GM18951 (cell line): ENCODE results near the gene WDR38.
A peak's percentile ranks its signal among the peaks of the same experiment; 100 is the strongest.

ENCODE experiments used
- POLR2A ChIP-seq: IDR thresholded peaks from 4 replicates; pipeline ENCODE4 v1.6.1; 2011; ENCODE audit warnings: mild to moderate bottlenecking; ENCODE audit not compliant: insufficient read length, insufficient read depth; ENCODE audit errors: extremely low read depth
- in situ Hi-C: fragments of 300-500 bp; cut with MboI; formaldehyde crosslinking; loops from one replicate; pipeline ENCODE4 v1.12.0; 2022; ENCODE audit warnings: low sequenced_read_pairs, mixed read lengths, inconsistent platforms; ENCODE audit not compliant: unreplicated experiment

The WDR38 gene

DNA sequence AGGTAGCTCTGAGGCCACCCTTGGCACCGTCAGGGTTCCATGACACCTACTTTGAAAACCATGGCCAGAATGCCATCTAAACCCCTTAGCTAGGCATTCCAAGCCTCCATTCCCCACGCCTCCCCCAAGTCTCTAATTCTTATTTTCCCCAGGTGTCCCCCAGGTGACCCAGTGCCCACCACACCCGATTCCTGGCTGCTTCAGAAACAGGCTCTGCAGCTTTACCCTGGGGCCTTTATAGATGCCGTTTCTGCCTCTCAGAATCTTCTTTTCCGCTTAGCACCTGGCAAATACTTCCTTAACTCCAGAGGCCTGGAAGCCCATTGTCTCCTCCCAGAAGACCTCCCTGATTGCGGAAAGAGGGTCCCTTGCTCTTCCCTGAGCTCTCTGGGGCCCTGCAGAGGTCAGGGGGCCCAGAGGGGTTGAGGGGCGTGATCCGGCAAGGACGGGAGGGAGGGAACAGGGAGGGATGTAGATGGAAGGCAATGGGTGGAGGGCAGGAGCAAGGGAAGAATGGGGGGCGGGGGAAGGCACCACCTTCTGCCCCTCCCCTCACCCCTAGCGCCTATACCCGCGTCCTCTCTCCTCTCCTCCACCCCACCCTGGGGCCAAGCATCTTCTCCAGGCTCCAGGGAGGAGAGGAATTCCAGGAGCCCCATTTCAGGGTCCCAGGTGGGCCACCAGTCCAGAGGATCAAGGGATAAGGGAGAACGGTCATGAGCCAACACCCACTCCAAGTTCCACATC, 12.0 kb upstream of the WDR38 start:
- no peak for TF ChIP-seq POLR2A
- in situ Hi-C loops = loop anchor here (10.0 kb wide), 1 partner anchor 46 kb away; no protein-coding TSS in a partner anchor

DNA sequence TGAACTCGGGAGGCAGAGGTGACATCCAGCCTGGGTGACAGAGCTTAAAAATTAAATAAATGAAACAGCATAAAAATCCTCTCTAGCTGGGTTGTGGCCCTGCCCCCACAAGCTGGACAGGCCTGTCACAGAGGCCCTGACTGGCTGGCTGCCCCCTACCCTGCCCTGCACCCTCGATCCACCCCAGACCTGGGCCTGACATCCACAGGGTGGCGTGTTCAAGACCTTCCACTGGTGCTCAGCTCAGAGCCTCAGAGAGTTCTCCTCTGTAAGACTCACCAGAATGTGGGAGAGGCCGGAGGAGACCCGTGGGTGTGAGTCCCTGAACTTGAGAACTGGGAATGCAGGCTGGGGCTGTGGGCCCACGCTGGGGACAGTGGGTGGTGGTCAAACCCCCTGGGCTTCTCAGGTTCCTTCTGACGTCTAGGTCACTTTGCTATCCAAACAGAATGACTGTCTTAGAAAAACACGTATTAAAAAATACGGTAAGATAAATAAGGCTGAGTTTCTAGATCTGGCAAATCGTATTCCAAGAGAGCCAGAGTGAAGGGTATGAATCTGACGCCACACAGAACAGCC, 9.7 kb upstream of the WDR38 start:
- TF ChIP-seq POLR2A = no peak
- in situ Hi-C loops = loop anchor here (10.0 kb wide), 1 partner anchor 49 kb away; no protein-coding TSS in a partner anchor

DNA sequence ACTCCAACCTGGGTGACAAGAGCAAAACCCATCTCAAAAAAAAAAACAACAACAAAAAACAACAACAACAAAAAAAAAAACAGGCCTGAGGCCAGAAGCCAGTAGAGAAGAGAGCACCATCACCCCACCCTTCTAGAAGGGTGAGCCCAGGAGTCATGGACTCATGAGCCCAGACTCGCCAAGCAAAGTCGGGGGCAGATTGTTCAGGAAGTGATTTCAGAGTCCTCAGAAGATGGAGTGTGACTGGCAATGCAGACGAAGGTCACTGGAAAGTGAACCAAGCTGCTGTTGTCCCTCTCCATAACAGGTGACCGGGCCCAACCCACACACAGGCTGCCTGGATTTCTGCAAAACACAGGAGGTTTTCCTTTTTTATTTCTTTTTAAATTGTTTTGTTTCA, 9.0 kb upstream of the WDR38 start:
- in situ Hi-C loops = loop anchor here (10.0 kb wide), 1 partner anchor 49 kb away; no protein-coding TSS in a partner anchor
- TF ChIP-seq POLR2A = no peak

GRCh38 chr9:124846467-124846866, 6.8 kb upstream of the WDR38 start:
- in situ Hi-C loops = loop anchor here (10.0 kb wide), 1 partner anchor 52 kb away; no protein-coding TSS in a partner anchor

DNA sequence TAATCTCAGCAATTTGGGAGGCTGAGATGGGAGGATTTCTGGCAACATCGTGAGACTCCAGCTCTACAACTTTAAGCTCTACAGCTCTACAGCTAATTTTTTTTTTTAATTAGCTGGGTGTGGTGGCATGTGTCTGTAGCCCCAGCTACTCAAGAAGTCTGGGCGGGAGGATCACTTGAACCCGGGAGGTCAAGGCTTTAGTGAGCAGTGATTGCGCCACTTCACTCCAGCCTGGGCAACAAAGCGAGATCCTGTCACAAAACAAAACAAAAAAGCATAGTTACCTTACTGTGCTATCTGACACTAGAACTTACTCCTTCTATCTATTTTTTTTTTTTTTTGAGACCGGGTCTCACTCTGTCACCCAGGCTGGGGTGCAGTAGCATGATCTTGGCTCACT, 6.3 kb upstream of the WDR38 start:
- in situ Hi-C loops = loop anchor here (10.0 kb wide), 1 partner anchor 52 kb away; no protein-coding TSS in a partner anchor
- TF ChIP-seq POLR2A = no peak

GRCh38 chr9:124849801-124850200, 3.5 kb upstream of the WDR38 start:
- TF ChIP-seq POLR2A = no peak
- in situ Hi-C loops = loop anchor here (10.0 kb wide), 1 partner anchor 55 kb away; no protein-coding TSS in a partner anchor

GRCh38 chr9:124852121-124852828, 985 bp upstream of the WDR38 start:
- in situ Hi-C loops = no loop called here
- no peak for TF ChIP-seq POLR2A

DNA sequence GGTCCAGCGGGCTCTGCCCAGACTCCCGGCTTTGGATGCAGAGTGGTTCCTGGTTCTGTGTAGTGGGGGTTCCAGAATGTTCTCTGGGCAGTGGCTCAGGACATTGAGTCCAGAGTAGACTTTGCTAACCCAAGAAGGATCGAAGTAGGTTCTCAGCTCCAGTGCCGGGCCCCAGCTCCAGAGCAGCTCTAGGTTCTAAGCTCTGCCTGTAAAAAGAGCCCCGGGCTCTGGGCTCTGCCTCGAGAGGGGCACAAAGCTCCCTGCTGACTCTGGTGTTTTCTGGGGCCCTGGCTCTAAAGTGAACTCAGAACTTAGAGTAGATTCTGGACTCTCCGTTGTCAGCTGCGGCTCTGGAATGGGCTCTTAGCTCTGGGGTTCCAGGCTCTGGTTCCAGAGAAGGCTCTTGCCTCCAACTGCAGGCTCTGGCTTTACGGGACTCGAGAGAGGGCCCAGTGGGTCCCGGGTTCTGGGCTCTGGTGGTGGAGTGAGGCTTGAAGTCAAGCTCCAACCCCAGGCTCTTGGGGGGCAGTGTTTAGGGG, 414 bp downstream of the WDR38 start:
- no peak for TF ChIP-seq POLR2A
- in situ Hi-C loops = no loop called here

DNA sequence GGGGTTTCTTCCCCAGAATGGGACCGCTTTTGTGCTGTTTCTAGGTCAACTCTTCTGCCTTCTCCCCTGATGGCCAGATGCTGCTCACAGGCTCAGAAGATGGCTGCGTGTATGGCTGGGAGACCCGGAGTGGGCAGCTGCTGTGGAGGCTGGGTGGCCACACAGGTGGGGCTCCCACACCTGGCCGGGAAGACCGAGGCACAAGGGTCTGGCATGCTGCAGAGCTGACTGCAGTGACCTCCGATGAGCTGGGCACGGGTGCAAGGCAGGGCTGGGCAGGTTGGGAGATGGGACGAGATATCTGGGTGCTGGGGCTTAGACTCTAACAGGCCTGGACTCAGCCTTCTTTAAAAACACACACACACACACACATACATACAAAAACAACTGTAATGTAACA, 901 bp downstream of the WDR38 start:
- TF ChIP-seq POLR2A = no peak
- in situ Hi-C loops = no loop called here

DNA sequence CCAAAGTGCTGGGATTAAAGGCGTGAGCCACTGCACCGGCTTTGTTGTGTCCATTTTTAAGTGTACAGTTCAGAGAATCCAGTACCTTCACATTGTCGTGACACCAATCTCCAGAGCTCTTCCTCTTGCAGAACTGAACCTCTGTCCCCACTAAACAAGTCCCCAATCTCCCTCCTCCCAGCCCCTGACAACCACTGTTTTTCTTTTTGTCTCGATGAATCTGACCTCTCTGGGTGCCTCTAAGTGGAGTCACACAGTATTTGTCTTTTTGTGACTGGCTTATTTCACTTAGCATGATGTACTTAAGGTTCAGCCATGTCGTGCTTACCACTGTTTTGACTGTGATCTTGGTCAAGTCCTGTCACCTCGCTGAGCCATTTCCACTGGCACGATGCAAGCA, 1.6 kb downstream of the WDR38 start:
- no peak for TF ChIP-seq POLR2A
- in situ Hi-C loops = loop anchor here (5.0 kb wide), 1 partner anchor 83 kb away; the partner anchor contains the start of gene NR6A1

DNA sequence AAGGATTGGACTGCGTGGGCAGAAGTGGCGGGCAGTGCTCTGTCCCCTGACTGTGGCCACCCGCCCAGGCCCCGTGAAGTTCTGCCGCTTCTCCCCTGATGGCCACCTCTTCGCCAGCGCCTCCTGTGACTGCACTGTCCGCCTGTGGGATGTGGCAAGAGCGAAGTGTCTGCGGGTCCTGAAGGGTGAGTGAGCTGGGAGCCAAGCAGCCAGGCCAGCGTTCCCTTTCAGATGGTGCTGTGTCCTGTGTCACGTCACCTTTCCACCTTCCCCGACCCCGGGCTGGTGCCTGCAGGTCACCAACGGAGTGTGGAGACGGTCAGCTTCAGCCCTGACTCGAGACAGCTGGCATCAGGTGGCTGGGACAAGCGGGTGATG, 2.3 kb downstream of the WDR38 start:
- peak; percentile 8 for TF ChIP-seq POLR2A
- in situ Hi-C loops = loop anchor here (5.0 kb wide), 1 partner anchor 83 kb away; the partner anchor contains the start of gene NR6A1

GRCh38 chr9:124855944-124856765, 2.9 kb downstream of the WDR38 start:
- in situ Hi-C loops = loop anchor here (5.0 kb wide), 1 partner anchor 84 kb away; the partner anchor contains the start of gene NR6A1
- peak; percentile 22 for TF ChIP-seq POLR2A
